Measurements from ENCODE around the gene GCNA. TPM values are rescaled to one million over a fixed set of nuclear protein-coding genes. Genes with fewer than 3 reads are reported as not detected.

GCNA gene
- total and polyA plus RNA-seq, 10 of the 15 experiments (the other 5 are each of a cell fraction or from before 2014, with no cell fraction given) = 0.37 to 1.6 (median 0.90) TPM

DNA sequence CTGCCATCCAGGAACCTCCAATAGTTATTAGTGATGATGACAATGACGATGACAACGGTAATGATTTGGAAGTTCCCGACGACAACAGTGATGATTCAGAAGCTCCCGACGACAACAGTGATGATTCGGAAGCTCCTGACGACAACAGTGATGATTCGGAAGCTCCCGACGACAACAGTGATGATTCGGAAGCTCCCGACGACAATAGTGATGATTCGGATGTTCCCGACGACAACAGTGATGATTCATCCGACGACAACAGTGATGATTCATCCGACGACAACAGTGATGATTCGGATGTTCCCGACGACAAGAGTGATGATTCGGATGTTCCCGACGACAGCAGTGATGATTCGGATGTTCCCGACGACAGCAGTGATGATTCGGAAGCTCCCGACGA lies 25.4 kb downstream of the GCNA start:
- ATAC-seq (no peak), DNase-seq (ENCODE audit: low read depth, low spot score) (no peak), FAIRE-seq (no peak)
- Histone ChIP-seq H3K79me2 (ENCODE audit: control insufficient read depth, insufficient read depth, low read length) (no peaks in the 10 kb centered on the region), H3K27ac (ENCODE audit: control insufficient read depth, insufficient read depth) (no peak overlapping the region), H3K36me3 (ENCODE audit: control insufficient read depth in 2 of 2, insufficient read depth in 2 of 2, low read length in 1 of 2) (peaks cover 0 to 4% of the 10 kb centered on the region in 2 experiments; a peak in 3 of 4 replicates), H3K9me3 (replicated peaks; ENCODE audit: control insufficient read depth, insufficient read depth, low read length) (no peaks in the 10 kb centered on the region; the same call in 2 of the 3 replicates), H3K4me2 (ENCODE audit: control insufficient read depth, insufficient read depth) (no peak overlapping the region), H4K20me1 (ENCODE audit: control insufficient read depth, insufficient read depth) (no peaks in the 10 kb centered on the region), H3K27me3 (replicated peaks in 1 of 2; ENCODE audit: control insufficient read depth in 2 of 2, insufficient read depth in 2 of 2, low read length in 1 of 2) (no peaks in the 10 kb centered on the region), H3K4me1 (ENCODE audit: control insufficient read depth, insufficient read depth, low read length) (no peaks in the 10 kb centered on the region), H3K4me3 (no peak overlapping the region), H3K9ac (ENCODE audit: control insufficient read depth, insufficient read depth, low read length) (no peak overlapping the region), H2AFZ (ENCODE audit: control insufficient read depth, low read depth, low read length) (no peak overlapping the region)
- 85% methylated on average over 33 of the region's 33 CpGs for WGBS (ENCODE audit: insufficient coverage, insufficient replicate concordance, low lambda C conversion rate, missing lambda C conversion rate)
- intact Hi-C loops (cut with micrococcal nuclease; ENCODE audit: unreplicated experiment) = no loop called here
- ChIA-PET SMC1A (ENCODE audit: uncharacterized antibody, unreplicated experiment) (interaction anchor here (0.6 kb wide), 1 partner anchor 214 kb away, joined by 3 read pairs; no protein-coding TSS in a partner anchor), POLR2A (no interaction called here), RAD21 (ENCODE audit: unreplicated experiment) (no interaction called here), CTCF (no interaction called here)
- no TSS peak for BruUV-seq (replicated peaks)
- in situ Hi-C loops (cut with MboI) = no loop called here
- TF ChIP-seq KAT2A (conservative IDR thresholded peaks at IDR 0.05; ENCODE audit: control insufficient read depth, low read depth, low read length) (no peak), ZNF207 (IDR thresholded peaks at IDR 0.05; ENCODE audit: borderline replicate concordance) (no peak), IKZF1 (conservative IDR thresholded peaks at IDR 0.05) (no peak), MXI1 (IDR thresholded peaks at IDR 0.05; ENCODE audit: low read depth, low read length) (no peak), MTA2 (IDR thresholded peaks at IDR 0.05; ENCODE audit: low read depth) (no peak)
- TF ChIP-seq, protein P1, sequence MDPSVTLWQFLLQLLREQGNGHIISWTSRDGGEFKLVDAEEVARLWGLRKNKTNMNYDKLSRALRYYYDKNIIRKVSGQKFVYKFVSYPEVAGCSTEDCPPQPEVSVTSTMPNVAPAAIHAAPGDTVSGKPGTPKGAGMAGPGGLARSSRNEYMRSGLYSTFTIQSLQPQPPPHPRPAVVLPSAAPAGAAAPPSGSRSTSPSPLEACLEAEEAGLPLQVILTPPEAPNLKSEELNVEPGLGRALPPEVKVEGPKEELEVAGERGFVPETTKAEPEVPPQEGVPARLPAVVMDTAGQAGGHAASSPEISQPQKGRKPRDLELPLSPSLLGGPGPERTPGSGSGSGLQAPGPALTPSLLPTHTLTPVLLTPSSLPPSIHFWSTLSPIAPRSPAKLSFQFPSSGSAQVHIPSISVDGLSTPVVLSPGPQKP (IDR thresholded peaks at IDR 0.05; ENCODE audit: low read depth, low read length) = no peak
- TF ChIP-seq, protein P2, sequence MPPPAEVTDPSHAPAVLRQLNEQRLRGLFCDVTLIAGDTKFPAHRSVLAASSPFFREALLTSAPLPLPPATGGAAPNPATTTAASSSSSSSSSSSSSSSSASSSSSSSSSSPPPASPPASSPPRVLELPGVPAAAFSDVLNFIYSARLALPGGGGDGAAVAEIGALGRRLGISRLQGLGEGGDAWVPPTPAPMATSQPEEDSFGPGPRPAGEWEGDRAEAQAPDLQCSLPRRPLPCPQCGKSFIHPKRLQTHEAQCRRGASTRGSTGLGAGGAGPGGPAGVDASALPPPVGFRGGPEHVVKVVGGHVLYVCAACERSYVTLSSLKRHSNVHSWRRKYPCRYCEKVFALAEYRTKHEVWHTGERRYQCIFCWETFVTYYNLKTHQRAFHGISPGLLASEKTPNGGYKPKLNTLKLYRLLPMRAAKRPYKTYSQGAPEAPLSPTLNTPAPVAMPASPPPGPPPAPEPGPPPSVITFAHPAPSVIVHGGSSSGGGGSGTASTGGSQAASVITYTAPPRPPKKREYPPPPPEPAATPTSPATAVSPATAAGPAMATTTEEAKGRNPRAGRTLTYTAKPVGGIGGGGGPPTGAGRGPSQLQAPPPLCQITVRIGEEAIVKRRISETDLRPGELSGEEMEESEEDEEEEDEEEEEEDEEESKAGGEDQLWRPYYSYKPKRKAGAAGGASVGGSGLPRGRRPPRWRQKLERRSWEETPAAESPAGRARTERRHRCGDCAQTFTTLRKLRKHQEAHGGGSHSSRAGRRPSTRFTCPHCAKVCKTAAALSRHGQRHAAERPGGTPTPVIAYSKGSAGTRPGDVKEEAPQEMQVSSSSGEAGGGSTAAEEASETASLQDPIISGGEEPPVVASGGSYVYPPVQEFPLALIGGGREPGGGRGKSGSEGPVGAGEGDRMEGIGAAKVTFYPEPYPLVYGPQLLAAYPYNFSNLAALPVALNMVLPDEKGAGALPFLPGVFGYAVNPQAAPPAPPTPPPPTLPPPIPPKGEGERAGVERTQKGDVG (CRISPR knock-in tag; IDR thresholded peaks at IDR 0.05) = no peak
